Upper lobe of left lung (tissue), 4 donors: Measurements from ENCODE around the gene SBF2.

Source experiments
- CTCF ChIP-seq, 6 experiments: fragments of 450-650 bp in 4 of 6; fragments of 200-600 bp in 2 of 6; sonication (generic) in 2 of 6; IDR thresholded peaks; one replicate each; pipeline ENCODE4 v1.5.1; 2016 to 2019; ENCODE audit warnings: antibody characterized with exemption in 6 of 6
- POLR2A ChIP-seq, 4 donors: fragments of 450-650 bp; IDR thresholded peaks; one replicate each; pipeline ENCODE4 v1.5.1; 2016 to 2017; ENCODE audit warnings: antibody characterized with exemption in 4 of 4, mild to moderate bottlenecking in 2 of 4
- POLR2AphosphoS5 ChIP-seq, 2 donors: sonication (generic); formaldehyde crosslinking; IDR thresholded peaks; one replicate each; pipeline ENCODE4 v1.5.1; 2017; ENCODE audit warnings: antibody characterized with exemption in 2 of 2

DNA sequence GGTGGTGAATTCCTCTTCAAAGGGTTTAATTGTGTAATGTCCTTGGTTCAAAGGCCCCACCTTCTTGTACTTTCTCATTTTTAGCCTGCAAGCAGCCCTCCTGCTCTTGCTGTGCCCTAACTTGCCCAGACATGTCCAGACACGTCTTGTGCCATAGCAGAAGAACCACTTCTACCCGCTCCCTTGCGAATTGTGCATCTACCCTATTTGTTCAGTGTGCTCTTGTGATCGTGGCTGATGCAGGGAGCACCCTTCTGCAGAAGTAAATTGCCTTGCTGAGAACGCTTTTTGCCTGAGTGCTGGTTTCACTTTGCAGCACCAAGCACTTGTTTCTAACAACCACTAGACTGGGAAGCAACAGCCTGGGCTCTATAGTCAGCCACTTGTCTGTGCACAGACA, 249.4 kb downstream of the SBF2 start:
- TF ChIP-seq POLR2A (IDR thresholded peaks at IDR 0.05) = no peak
- TF ChIP-seq POLR2AphosphoS5 (IDR thresholded peaks at IDR 0.05) = no peak
- TF ChIP-seq CTCF (IDR thresholded peaks at IDR 0.05) = no peak
